Iris pigment epithelial cell (primary cell): ENCODE data around the gene CTIF.

Experiments used
- DNase-seq: peaks from one replicate; pipeline ENCODE4 v3.0.0-alpha.2; 2011; ENCODE audit warnings: low read depth

Gene CTIF

GRCh38 chr18:48602759-48603390, 64.0 kb downstream of the CTIF start:
- no peak for DNase-seq

- DNase-seq: peak; percentile 43
These were observed 66.6 kb downstream of the CTIF start for GRCh38 chr18:48605408-48605845.

- peak; percentile 92 for DNase-seq
These were observed 68.5 kb downstream of the CTIF start for GRCh38 chr18:48607056-48607984.

GRCh38 chr18:48608581-48608980, 69.8 kb downstream of the CTIF start:
- DNase-seq: no peak

GRCh38 chr18:48609114-48609513, 70.3 kb downstream of the CTIF start:
- DNase-seq: no peak

GRCh38 chr18:48609820-48610815, 71.3 kb downstream of the CTIF start:
- no peak for DNase-seq

GRCh38 chr18:48611203-48611602, 72.4 kb downstream of the CTIF start:
- no peak for DNase-seq

GRCh38 chr18:48611785-48612480, 73.1 kb downstream of the CTIF start:
- DNase-seq: no peak

GRCh38 chr18:48612511-48612910, 73.7 kb downstream of the CTIF start:
- DNase-seq: no peak

GRCh38 chr18:48612917-48613316, 74.1 kb downstream of the CTIF start:
- DNase-seq: no peak

- no peak for DNase-seq
These were observed 75.0 kb downstream of the CTIF start for GRCh38 chr18:48613589-48614404.

GRCh38 chr18:48615566-48616401, 77.0 kb downstream of the CTIF start:
- DNase-seq: no peak

GRCh38 chr18:48616484-48617255, 77.8 kb downstream of the CTIF start:
- DNase-seq: no peak

GRCh38 chr18:48617844-48618497, 79.1 kb downstream of the CTIF start:
- DNase-seq: no peak

- peak; percentile 53 for DNase-seq
These were observed 80.2 kb downstream of the CTIF start for GRCh38 chr18:48619016-48619415.

- DNase-seq: no peak
These were observed 80.7 kb downstream of the CTIF start for GRCh38 chr18:48619501-48619900.

GRCh38 chr18:48620071-48620470, 81.2 kb downstream of the CTIF start:
- peak; percentile 45 for DNase-seq

- peak; percentile 88 for DNase-seq
These were observed 82.4 kb downstream of the CTIF start for GRCh38 chr18:48621240-48621639.
